Hepatic stellate cell (primary cell): ENCODE measurements around the gene CHST14.

Experiments
- DNase-seq: peaks from one replicate; pipeline ENCODE4 v3.0.0; 2011; ENCODE audit warnings: low spot score

CHST14 gene

GRCh38 chr15:40470423-40471104, at the start of gene CHST14:
Gene CHST14 (plus strand): TSS chr15:40470984. CDS start chr15:40471214, 230 bp downstream.
- peak; percentile 82 for DNase-seq

DNA sequence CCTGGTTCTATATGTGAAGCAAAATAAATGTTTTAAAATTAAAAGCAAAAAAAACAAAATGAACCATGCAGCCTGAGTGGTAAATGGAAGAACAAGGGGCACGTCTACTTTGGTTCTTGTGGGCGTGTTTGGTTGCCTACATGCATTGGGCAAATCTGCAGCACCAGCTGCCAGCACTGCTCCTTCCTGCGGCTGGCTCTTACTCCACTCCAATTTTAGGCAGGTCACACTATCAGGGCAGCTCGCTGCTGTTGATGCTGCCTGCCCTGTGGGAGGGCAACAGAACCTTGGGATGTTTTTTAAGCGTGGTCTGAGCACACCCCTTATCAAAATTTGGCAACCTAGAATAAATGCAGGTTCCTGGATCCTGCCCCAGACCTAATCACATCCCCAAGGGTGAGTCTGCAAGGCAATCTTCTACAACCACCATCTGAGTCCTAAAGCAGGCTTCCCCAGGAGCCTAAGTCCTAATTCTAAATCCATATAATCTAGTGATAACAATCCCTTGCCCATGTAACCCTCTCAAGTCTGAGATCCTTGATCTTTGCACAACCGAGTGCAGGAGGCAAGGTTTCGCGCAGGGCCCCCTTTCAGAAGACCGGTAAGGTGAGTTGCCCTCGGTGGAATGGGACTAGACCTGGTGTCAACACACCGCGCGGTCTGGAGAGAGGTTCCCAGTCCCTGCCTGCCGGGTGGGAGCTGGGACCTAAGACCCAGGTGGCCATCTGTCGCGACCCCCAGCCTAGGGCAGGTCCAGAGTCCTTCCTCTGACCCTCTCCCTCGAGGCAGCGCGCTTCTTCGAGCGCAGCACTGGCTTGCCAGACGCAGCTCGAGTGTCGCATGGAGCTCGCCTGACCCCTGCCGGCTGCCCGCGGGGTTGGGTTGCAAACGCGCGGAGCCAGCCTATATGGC, 49.3 kb upstream of the CHST14 start:
- peak; percentile 85 for DNase-seq

- no peak for DNase-seq
Observed at GRCh38 chr15:40424483-40425115, 46.2 kb upstream of the CHST14 start.

GRCh38 chr15:40425681-40426080, 45.1 kb upstream of the CHST14 start:
- no peak for DNase-seq

- DNase-seq: no peak
Observed at GRCh38 chr15:40427188-40427587, 43.6 kb upstream of the CHST14 start.

GRCh38 chr15:40428185-40428584, 42.6 kb upstream of the CHST14 start:
- no peak for DNase-seq

DNA sequence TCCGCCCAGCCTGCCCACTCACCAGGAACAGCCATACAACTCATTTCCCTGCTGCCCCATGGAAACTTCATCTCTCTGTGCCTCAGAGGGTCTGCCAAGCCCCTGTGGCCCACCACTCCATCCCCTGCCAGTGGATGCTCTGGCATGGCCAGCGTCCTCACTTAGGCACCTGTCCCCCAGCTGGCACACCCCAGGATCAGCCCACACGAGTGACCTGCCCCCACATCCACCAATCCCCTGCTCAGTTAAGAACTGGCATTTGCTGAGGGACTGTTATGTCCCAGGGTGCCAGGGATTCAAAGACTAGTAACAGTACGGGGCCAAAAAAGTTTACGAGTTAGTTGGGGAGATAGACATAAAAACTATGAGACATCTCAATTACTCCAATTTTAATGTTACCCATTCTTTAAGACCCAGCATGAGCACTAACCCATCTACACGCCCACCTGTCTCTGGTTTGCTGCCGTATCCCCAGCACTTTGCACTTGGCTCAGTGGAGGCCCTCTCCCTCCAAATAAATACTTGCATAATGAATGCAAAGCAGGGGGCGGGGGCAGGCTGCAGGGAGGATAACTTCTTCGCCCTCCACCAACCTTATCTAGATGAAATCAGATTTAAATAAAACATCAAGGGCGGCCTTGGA, 41.6 kb upstream of the CHST14 start:
- DNase-seq: no peak

GRCh38 chr15:40430271-40430805, 40.4 kb upstream of the CHST14 start:
- peak; percentile 84 for DNase-seq

- no peak for DNase-seq
Observed at GRCh38 chr15:40435023-40435709, 35.6 kb upstream of the CHST14 start.

- no peak for DNase-seq
Observed at GRCh38 chr15:40435710-40436089, 35.1 kb upstream of the CHST14 start.

GRCh38 chr15:40436116-40436891, 34.5 kb upstream of the CHST14 start:
- peak; percentile 55 for DNase-seq

GRCh38 chr15:40436892-40437751, 33.7 kb upstream of the CHST14 start:
- DNase-seq: no peak

DNA sequence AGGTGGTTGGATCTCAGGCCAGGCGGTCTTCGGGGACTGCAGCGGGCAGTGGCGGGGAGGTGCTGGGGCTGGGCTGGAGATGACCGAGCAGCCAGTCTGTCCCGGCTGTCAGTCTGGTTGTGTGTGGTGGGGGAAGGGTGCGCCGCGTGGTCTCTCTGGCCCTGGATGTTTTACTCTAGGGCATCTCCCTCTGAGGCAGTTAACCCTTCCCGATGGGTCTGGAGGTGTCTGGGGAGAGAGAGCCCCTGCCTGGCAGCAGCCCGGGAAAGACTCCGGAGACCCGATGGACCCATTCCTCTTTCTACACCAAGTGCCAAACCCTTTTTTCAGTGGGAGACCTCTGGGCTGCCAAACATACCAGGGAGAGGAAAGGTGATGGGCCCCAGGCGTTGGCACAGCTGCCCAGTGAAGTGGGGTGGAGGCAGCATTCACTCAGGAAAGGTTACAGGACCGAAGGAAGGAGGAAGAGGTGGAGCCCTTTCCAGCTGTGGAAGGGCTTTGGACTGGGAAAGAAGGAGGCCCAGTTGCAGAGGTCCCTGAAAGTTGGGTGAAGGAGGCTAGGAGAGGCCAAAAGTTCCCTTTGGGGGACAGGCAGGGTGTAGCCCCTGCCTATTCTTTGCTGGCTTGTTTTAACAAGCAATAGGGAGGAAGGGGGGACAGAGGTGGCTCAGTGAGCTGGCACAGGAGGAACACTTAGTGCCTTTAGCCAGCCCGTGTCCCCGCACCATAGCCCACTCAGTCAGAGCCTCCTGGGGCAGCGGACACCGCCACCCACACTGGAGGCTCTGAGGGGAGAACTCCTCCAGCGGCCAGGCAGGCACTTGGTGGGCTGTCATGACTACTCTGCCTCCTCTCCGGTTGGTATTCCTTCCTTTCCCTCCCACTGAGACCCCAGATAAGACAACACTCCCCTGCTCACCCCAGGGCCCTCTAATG, 32.8 kb upstream of the CHST14 start:
- DNase-seq: no peak

GRCh38 chr15:40438712-40439111, 32.1 kb upstream of the CHST14 start:
- no peak for DNase-seq

DNA sequence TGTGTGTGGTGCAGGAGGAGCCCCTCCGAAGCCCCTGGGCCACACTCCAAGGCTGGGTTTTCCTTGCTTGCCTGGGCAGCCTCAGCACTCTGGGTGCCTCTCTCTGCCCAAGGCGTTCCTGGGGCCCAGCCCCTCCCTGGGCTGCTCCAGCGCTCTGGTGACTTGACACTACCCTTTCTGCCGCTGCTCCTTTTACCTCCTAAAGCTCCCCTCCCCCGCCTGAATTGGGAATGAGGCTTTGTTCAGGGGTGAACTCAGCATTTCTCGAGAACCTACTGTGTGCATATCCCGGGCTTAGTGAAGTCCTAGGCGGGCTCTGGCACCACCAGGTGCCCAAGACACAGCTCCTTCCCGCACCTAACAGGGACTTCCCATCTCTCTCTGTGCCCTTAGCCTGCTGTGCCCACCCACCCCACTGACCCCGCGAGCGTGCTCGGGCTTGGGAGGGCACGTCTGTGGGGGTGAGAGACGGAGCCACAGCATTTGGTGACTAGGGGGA, 31.3 kb upstream of the CHST14 start:
- no peak for DNase-seq

GRCh38 chr15:40439960-40440742, 30.6 kb upstream of the CHST14 start:
- DNase-seq: peak; percentile 69

DNA sequence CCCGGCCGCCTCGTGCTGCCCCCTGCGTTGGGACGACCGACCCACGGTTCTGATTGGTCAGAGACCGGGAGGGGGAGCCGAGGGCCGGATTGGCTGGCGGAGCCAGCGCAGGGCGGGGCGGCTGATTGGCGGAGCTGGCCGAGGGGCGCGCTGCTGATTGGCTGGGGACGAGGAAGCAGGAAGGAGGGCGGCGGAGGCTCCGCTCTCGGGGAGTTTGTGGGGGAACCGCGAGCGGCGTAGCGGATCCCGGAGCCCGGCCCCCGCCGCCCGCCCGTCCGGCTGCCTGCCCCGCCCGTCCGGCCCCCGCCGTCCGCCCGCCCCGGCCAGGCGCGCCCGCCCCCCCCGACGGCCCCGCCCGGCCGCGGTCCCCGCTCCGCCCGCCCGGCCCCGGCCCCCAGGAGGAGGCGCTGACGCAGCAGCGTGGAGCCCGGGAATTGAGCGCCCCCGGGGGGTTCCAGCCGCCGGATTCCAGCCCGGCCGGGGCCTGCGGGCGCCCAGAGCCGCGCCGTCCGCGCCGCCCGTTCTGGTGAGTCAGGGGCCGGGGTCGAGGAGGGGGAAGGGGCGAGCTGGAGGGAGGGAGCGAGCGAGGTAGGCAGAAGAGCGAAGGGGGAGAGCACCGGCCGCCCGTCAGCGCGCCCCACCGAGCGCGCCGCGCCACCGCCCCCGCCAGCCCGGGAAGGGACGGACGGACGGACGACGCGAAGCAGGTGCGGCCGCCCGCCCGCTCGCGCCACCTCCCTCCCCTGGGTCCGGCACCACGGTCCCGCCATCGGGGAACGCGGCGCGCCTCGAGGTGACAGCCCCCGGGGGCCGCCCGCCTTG, 29.8 kb upstream of the CHST14 start, which contains the start of gene BAHD1:
BAHD1 (plus strand) TSS at position 211 of the 822 bp plus-strand sequence. CDS start 17,512 bp downstream, outside the sequence.
- peak; percentile 100 for DNase-seq
